HepG2 (cell line): ENCODE data around the gene ACACB. TPM values are rescaled to one million over a fixed set of nuclear protein-coding genes. Genes with fewer than 3 reads are reported as not detected.

Experiments
- ATAC-seq: fragments of 200-7000 bp; cut with Tn5 transposase; 3 replicates; pipeline ENCODE4 v1.9.1; 2020; ENCODE audit warnings: mild to moderate bottlenecking, moderate library complexity
- BruUV-seq: library from RNA; stranded (reverse); fragments of 400-500 nt; replicated peaks from 2 replicates; lab custom pipeline; 2021; lab: Mats Ljungman, UMichigan
- CTCF ChIA-PET: fragments of 300-600 bp; formaldehyde crosslinking; extraction: SDS; loops from one replicate; lab custom pipeline; 2021; ENCODE audit warnings: low total read pairs, inconsistent platforms, low intra/inter-chr PET ratio; lab: Yijun Ruan, JAX
- POLR2A ChIA-PET: fragments of 350-600 bp; sonication (Branson Sonifier 250); formaldehyde crosslinking; loops from one replicate; lab custom pipeline; 2020; ENCODE audit warnings: antibody characterized with exemption, inconsistent platforms; lab: Yijun Ruan, JAX
- DNase-seq: peaks from one replicate; pipeline ENCODE4 v3.0.0-alpha.2; 2015; ENCODE audit warnings: low spot score
- FAIRE-seq: peaks from 3 replicates; lab custom pipeline; 2011; peaks lifted over from hg19 to GRCh38; lab: Jason Lieb, UNC
- H2AFZ ChIP-seq: one replicate; pipeline ENCODE4 v1.6.1; 2011; ENCODE audit warnings: low read length, inconsistent platforms
- H3K27ac ChIP-seq: fragments of 300-600 bp; 3 replicates; pipeline ENCODE4 v1.8.0; 2011; ENCODE audit warnings: mixed run types, mild to moderate bottlenecking, mixed read lengths, low read length, inconsistent platforms; ENCODE audit not compliant: insufficient read depth; ENCODE audit errors: extremely low read length
- H3K27me3 ChIP-seq, 2 experiments: fragments of 200-600 bp in 1 of 2; 2 replicates in 1 of 2; 3 replicates in 1 of 2; pipeline versions ENCODE4 v1.6.0 to v1.8.0; 2011; ENCODE audit warnings: low read length in 2 of 2, mild to moderate bottlenecking in 2 of 2, moderate library complexity in 2 of 2, inconsistent platforms in 1 of 2; ENCODE audit not compliant: insufficient read depth in 2 of 2, control insufficient read depth in 1 of 2
- H3K36me3 ChIP-seq, 2 experiments: fragments of 200-600 bp in 1 of 2; replicated peaks in 1 of 2; 2 replicates in 1 of 2; 3 replicates in 1 of 2; pipeline versions ENCODE4 v1.5.1 to v1.8.0; 2011; ENCODE audit warnings: low read length in 2 of 2, inconsistent platforms in 1 of 2; ENCODE audit not compliant: insufficient read depth in 2 of 2, control insufficient read depth in 1 of 2
- H3K4me1 ChIP-seq: 2 replicates; pipeline ENCODE4 v1.5.1; 2012; ENCODE audit warnings: low read length, inconsistent platforms; ENCODE audit not compliant: insufficient read depth
- H3K4me2 ChIP-seq: 2 replicates; pipeline ENCODE4 v1.6.0; 2011; ENCODE audit warnings: low read depth, low read length, inconsistent platforms
- H3K4me3 ChIP-seq, 3 experiments: fragments of 200-600 bp in 1 of 3; sonication (generic), shearing (Covaris generic) in 1 of 3; replicated peaks in 1 of 3; 2 replicates each; pipeline ENCODE4 v1.5.1; 2011 to 2016; ENCODE audit warnings: low read length in 3 of 3, inconsistent platforms in 2 of 3, low read depth in 2 of 3, mild to moderate bottlenecking in 2 of 3, control low read depth in 1 of 3, mixed read lengths in 1 of 3; ENCODE audit not compliant: insufficient read depth in 1 of 3
- H3K79me2 ChIP-seq: one replicate; pipeline ENCODE4 v1.6.1; 2011; ENCODE audit warnings: low read length, inconsistent platforms; ENCODE audit not compliant: insufficient read depth
- H3K9ac ChIP-seq: 2 replicates; pipeline ENCODE4 v1.6.0; 2011; ENCODE audit warnings: mild to moderate bottlenecking, low read depth, low read length, inconsistent platforms; ENCODE audit not compliant: insufficient read depth
- H3K9me3 ChIP-seq: 2 replicates; pipeline ENCODE4 v1.5.1; 2012; ENCODE audit warnings: mild to moderate bottlenecking, low read length
- H4K20me1 ChIP-seq: 2 replicates; pipeline ENCODE4 v1.6.0; 2011; ENCODE audit warnings: inconsistent platforms, mild to moderate bottlenecking, low read length, moderate library complexity; ENCODE audit not compliant: insufficient read depth
- ARID5B ChIP-seq: IDR thresholded peaks from 2 replicates; pipeline ENCODE4 v1.4.0; 2020; ENCODE audit warnings: mild to moderate bottlenecking, missing genetic modification reagents
- IRX3 ChIP-seq: sonication (generic); formaldehyde crosslinking; IDR thresholded peaks from 2 replicates; pipeline ENCODE4 v1.8.1; 2023; ENCODE audit warnings: mild to moderate bottlenecking, low read depth, missing genetic modification reagents, borderline replicate concordance
- JUND ChIP-seq: sonication (generic); formaldehyde crosslinking; IDR thresholded peaks from 2 replicates; pipeline ENCODE4 v1.8.0; 2022; ENCODE audit warnings: mild to moderate bottlenecking, missing genetic modification reagents
- PHF5A ChIP-seq: IDR thresholded peaks from one replicate; pipeline ENCODE4 v1.6.1; 2018; ENCODE audit warnings: low read depth, missing genetic modification reagents; ENCODE audit not compliant: unreplicated experiment
- PREB ChIP-seq: sonication (generic); formaldehyde crosslinking; IDR thresholded peaks from 2 replicates; pipeline ENCODE4 v1.4.0; 2020; ENCODE audit warnings: missing genetic modification reagents
- TRAFD1 ChIP-seq: sonication (generic); formaldehyde crosslinking; IDR thresholded peaks from 2 replicates; pipeline ENCODE4 v1.5.1; 2020; ENCODE audit warnings: missing genetic modification reagents, mild to moderate bottlenecking, borderline replicate concordance
- WGBS: methylation state at CpG from one replicate; pipeline ENCODE4 v1.1.6; 2017; ENCODE audit warnings: low lambda C conversion rate; 5-methylcytosine and 5-hydroxymethylcytosine counted together
- in situ Hi-C: cut with HindIII; loops from 2 replicates; pipeline ENCODE4 v1.10.0; 2017; ENCODE audit warnings: low pct_unique_long_range_greater_than_20kb; ENCODE audit not compliant: extremely low pct_ligation_motif_present
- intact Hi-C: fragments of 100-400 bp; cut with micrococcal nuclease; formaldehyde crosslinking; loops from one replicate; pipeline ENCODE4 v1.10.0; 2022; ENCODE audit not compliant: unreplicated experiment
- polyA plus RNA-seq, 8 experiments: library from polyadenylated mRNA; depleted of rRNA in 3 of 8; stranded (reverse) in 7 of 8; unstranded in 1 of 8; fragments of >200 nt; fragmentation: Illumina TruSeq in 4 of 8; extraction: Trizol in 4 of 8; gene quantifications; 2 replicates each; pipeline versions ENCODE4 v1.2.1 to v1.2.3, GENCODE V29; 2011 to 2016; ENCODE audit warnings: low read depth in 4 of 8, missing spikeins in 1 of 8, mixed read lengths in 1 of 8; ENCODE audit not compliant: insufficient read depth in 1 of 8
- total RNA-seq, 5 experiments: library from RNA; depleted of rRNA; stranded (reverse); fragments of >200 nt; fragmentation: Illumina TruSeq; extraction: Trizol; gene quantifications; 2 replicates each; pipeline ENCODE4 v1.2.3, GENCODE V29; 2016; ENCODE audit warnings: low read depth in 1 of 5
- TF ChIP-seq, protein P1 (sequence below): sonication (generic); formaldehyde crosslinking; IDR thresholded peaks from 2 replicates; pipeline ENCODE4 v1.4.0; 2020; ENCODE audit warnings: mild to moderate bottlenecking, missing genetic modification reagents, borderline replicate concordance

The ACACB gene
- total and polyA plus RNA-seq, 2 of the 13 experiments (the other 11 are each of a cell fraction or from before 2014, with no cell fraction given) = 6.2 to 8.6 TPM

GRCh38 chr12:109264095-109264942, 147.9 kb downstream of the ACACB start (continued):
- TF ChIP-seq, protein P1, sequence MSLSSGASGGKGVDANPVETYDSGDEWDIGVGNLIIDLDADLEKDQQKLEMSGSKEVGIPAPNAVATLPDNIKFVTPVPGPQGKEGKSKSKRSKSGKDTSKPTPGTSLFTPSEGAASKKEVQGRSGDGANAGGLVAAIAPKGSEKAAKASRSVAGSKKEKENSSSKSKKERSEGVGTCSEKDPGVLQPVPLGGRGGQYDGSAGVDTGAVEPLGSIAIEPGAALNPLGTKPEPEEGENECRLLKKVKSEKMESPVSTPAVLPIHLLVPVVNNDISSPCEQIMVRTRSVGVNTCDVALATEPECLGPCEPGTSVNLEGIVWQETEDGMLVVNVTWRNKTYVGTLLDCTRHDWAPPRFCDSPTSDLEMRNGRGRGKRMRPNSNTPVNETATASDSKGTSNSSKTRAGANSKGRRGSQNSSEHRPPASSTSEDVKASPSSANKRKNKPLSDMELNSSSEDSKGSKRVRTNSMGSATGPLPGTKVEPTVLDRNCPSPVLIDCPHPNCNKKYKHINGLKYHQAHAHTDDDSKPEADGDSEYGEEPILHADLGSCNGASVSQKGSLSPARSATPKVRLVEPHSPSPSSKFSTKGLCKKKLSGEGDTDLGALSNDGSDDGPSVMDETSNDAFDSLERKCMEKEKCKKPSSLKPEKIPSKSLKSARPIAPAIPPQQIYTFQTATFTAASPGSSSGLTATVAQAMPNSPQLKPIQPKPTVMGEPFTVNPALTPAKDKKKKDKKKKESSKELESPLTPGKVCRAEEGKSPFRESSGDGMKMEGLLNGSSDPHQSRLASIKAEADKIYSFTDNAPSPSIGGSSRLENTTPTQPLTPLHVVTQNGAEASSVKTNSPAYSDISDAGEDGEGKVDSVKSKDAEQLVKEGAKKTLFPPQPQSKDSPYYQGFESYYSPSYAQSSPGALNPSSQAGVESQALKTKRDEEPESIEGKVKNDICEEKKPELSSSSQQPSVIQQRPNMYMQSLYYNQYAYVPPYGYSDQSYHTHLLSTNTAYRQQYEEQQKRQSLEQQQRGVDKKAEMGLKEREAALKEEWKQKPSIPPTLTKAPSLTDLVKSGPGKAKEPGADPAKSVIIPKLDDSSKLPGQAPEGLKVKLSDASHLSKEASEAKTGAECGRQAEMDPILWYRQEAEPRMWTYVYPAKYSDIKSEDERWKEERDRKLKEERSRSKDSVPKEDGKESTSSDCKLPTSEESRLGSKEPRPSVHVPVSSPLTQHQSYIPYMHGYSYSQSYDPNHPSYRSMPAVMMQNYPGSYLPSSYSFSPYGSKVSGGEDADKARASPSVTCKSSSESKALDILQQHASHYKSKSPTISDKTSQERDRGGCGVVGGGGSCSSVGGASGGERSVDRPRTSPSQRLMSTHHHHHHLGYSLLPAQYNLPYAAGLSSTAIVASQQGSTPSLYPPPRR = no peak
- TF ChIP-seq, all 625 proteins: peak for 25

GRCh38 chr12:109264943-109265650, 148.7 kb downstream of the ACACB start:
- ATAC-seq (no peak), DNase-seq (no peak)
- Histone ChIP-seq H2AFZ (no peak overlapping the region), H3K4me1 (no peaks in the 10 kb centered on the region), H4K20me1 (no peaks in the 10 kb centered on the region), H3K27me3 (no peaks in the 10 kb centered on the region), H3K4me3 (no peak overlapping the region), H3K36me3 (peaks cover 0 to 11% of the 10 kb centered on the region in 2 experiments; a peak in 3 of 5 replicates), H3K9ac (no peak overlapping the region), H3K9me3 (no peaks in the 10 kb centered on the region), H3K4me2 (no peak overlapping the region), H3K79me2 (no peaks in the 10 kb centered on the region)
- POLR2A ChIA-PET = no interaction called here
- no TSS peak for BruUV-seq
- WGBS = 96% methylated on average over 24 of the region's 27 CpGs
- intact Hi-C loops (loop anchor here (1.0 kb wide), 1 partner anchor 120 kb away; no protein-coding TSS in a partner anchor), in situ Hi-C loops (loop anchor here (5.0 kb wide), 1 partner anchor 122 kb away; no protein-coding TSS in a partner anchor)
- TF ChIP-seq ARID5B (CRISPR knock-in tag) (no peak), PREB (CRISPR knock-in tag) (no peak), IRX3 (CRISPR knock-in tag) (no peak), TRAFD1 (CRISPR knock-in tag) (no peak), PHF5A (no peak), JUND (CRISPR knock-in tag) (no peak)
- TF ChIP-seq, all 625 proteins: peak for 0
- FAIRE-seq = no peak
- H3K27ac ChIP-seq = no peak overlapping the region
- CTCF ChIA-PET = interaction anchor here (1.8 to 2.3 kb wide), 2 partner anchors 120 to 129 kb away, joined by 12 to 87 read pairs; no protein-coding TSS in a partner anchor
